Nephron (organoid): Measurements from ENCODE around the gene LCK.

ENCODE experiments used
- H3K27ac Mint-ChIP-seq, 3 experiments: 2 replicates each; pipeline ENCODE4 v1.8.0; 2020; ENCODE audit warnings: mixed read lengths in 3 of 3, mild to moderate bottlenecking in 2 of 3, moderate library complexity in 1 of 3
- H3K27me3 Mint-ChIP-seq: 2 replicates; pipeline ENCODE4 v1.8.0; 2021; ENCODE audit warnings: low read depth, mild to moderate bottlenecking, moderate library complexity, mixed read lengths
- H3K36me3 Mint-ChIP-seq: 2 replicates; pipeline ENCODE4 v1.8.0; 2020; ENCODE audit warnings: low read depth, mixed read lengths
- H3K4me1 Mint-ChIP-seq: 2 replicates; pipeline ENCODE4 v1.8.0; 2020; ENCODE audit warnings: mixed read lengths
- H3K4me3 Mint-ChIP-seq, 3 experiments: 2 replicates each; pipeline ENCODE4 v1.8.0; 2020; ENCODE audit warnings: mild to moderate bottlenecking in 3 of 3, mixed read lengths in 3 of 3, moderate library complexity in 2 of 3
- H3K9me3 Mint-ChIP-seq: 2 replicates; pipeline ENCODE4 v1.8.0; 2020; ENCODE audit warnings: mixed read lengths
- CTCF ChIP-seq, 3 experiments: fragments of 200-600 bp; sonication (generic); IDR thresholded peaks; one replicate each; pipeline ENCODE4 v1.5.0; 2021; ENCODE audit warnings: antibody characterized with exemption in 3 of 3; ENCODE audit not compliant: unreplicated experiment in 3 of 3

Gene LCK

GRCh38 chr1:32250893-32251716 lies at the start of gene LCK:
Gene LCK, plus strand, starts transcription at chr1:32251265. Its CDS starts 23,065 bp downstream, at chr1:32274330.
- Mint-ChIP-seq H3K27me3 (peaks cover 14% of the 10 kb centered on the region), H3K4me3 (peak within 1 kb of the TSS in 2 of 3 experiments; percentile 1 to 3), H3K9me3 (no peaks in the 10 kb centered on the region), H3K27ac (peak within 1 kb of the TSS; percentile 60 to 84 (median 67)), H3K36me3 (no peaks in the 10 kb centered on the region), H3K4me1 (peaks cover 35% of the 10 kb centered on the region)
- no peak for TF ChIP-seq CTCF (IDR thresholded peaks at IDR 0.05; ENCODE audit: unreplicated experiment in 3 of 3)

- Mint-ChIP-seq H3K36me3 (no peaks in the 10 kb centered on the region), H3K9me3 (no peaks in the 10 kb centered on the region), H3K27me3 (no peaks in the 10 kb centered on the region), H3K4me3 (peak overlapping the region; percentile 92 to 95 (median 94)), H3K27ac (peak overlapping the region; percentile 44 to 82 (median 51)), H3K4me1 (peaks cover 31% of the 10 kb centered on the region)
- no peak for TF ChIP-seq CTCF (IDR thresholded peaks at IDR 0.05; ENCODE audit: unreplicated experiment in 3 of 3)
These were observed 46.1 kb upstream of the LCK start for GRCh38 chr1:32204943-32205361.

GRCh38 chr1:32205401-32206370 lies 45.4 kb upstream of the LCK start, which contains the start of gene IQCC:
Gene IQCC, plus strand, starts transcription at chr1:32205671. Its CDS starts 11 bp downstream, at chr1:32205682.
- Mint-ChIP-seq H3K27me3 (no peaks in the 10 kb centered on the region), H3K27ac (peak within 1 kb of the TSS; percentile 51 to 82 (median 80)), H3K9me3 (no peaks in the 10 kb centered on the region), H3K4me3 (peak within 1 kb of the TSS; percentile 92 to 95 (median 94)), H3K4me1 (peaks cover 26% of the 10 kb centered on the region), H3K36me3 (no peaks in the 10 kb centered on the region)
- TF ChIP-seq CTCF (IDR thresholded peaks at IDR 0.05; ENCODE audit: unreplicated experiment in 3 of 3), result no peak

GRCh38 chr1:32208469-32208868 lies 42.6 kb upstream of the LCK start:
- Mint-ChIP-seq H3K4me3 (peak overlapping the region in 2 of 3 experiments; percentile 32 to 40), H3K36me3 (no peaks in the 10 kb centered on the region), H3K27me3 (no peaks in the 10 kb centered on the region), H3K27ac (peak overlapping the region in 1 of 3 experiments; percentile 48), H3K9me3 (no peaks in the 10 kb centered on the region), H3K4me1 (peaks cover 11% of the 10 kb centered on the region)
- no peak for TF ChIP-seq CTCF (IDR thresholded peaks at IDR 0.05; ENCODE audit: unreplicated experiment in 3 of 3)

- Mint-ChIP-seq H3K4me3 (peak within 1 kb of the TSS in 2 of 3 experiments; percentile 40 to 58), H3K36me3 (no peaks in the 10 kb centered on the region), H3K9me3 (no peaks in the 10 kb centered on the region), H3K4me1 (peaks cover 11% of the 10 kb centered on the region), H3K27me3 (no peaks in the 10 kb centered on the region), H3K27ac (peak within 1 kb of the TSS in 1 of 3 experiments; percentile 48)
- no peak for TF ChIP-seq CTCF (IDR thresholded peaks at IDR 0.05; ENCODE audit: unreplicated experiment in 3 of 3)
These were observed 42.2 kb upstream of the LCK start, which contains the start of gene DCDC2B for GRCh38 chr1:32208891-32209328. Gene DCDC2B, plus strand, starts transcription at chr1:32209089. Its CDS starts 5 bp downstream, at chr1:32209094.
